ENCODE results near the gene GALM.
"Not testable (repeated sequence)": the region's sequence is repeated elsewhere in the genome, so short reads cannot be mapped to it uniquely, and the experiment has no call there.

The GALM gene

GRCh38 chr2:38682008-38682575, 16.2 kb downstream of the GALM start:
- H3K27me3 ChIP-seq (ENCODE audit: insufficient read depth, low read length) = no peaks in the 10 kb centered on the region
- H3K79me2 ChIP-seq (ENCODE audit: control insufficient read depth, insufficient read depth, low read length, unreplicated experiment) = no peaks in the 10 kb centered on the region
- no peak overlapping the region for H3K27ac ChIP-seq (ENCODE audit: low read depth, low read length)
- no peak overlapping the region for H2AFZ ChIP-seq (ENCODE audit: low read length, unreplicated experiment)
- no peak overlapping the region for H3K4me3 ChIP-seq (ENCODE audit: low read depth, low read length)
- H3K36me3 ChIP-seq (ENCODE audit: insufficient read depth, low read length) = no peaks in the 10 kb centered on the region
- no peaks in the 10 kb centered on the region for H3K4me1 ChIP-seq (ENCODE audit: control insufficient read depth, insufficient read depth, low read length, unreplicated experiment)

DNA sequence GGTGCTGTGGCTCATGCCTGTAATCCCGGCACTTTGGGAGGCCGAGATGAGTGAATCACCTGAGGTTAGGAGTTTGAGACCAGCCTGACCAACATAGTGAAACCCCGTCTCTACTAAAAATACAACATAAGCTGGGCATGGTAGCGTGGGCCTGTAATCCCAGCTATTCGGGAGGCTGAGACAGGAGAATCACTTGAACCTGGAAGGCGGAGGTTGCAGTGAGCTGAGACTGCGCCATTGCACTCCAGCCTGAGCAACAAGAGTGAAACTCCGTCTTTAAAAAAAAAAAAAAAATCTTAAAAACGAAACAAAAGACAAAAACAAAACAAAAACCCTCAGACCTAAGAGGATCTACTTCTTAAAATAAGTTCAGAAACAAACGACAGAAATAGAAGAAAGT, 16.7 kb downstream of the GALM start:
- not testable (repeated sequence) for H3K4me1 ChIP-seq (ENCODE audit: control insufficient read depth, insufficient read depth, low read length, unreplicated experiment); H3K27me3 ChIP-seq (ENCODE audit: insufficient read depth, low read length); H3K36me3 ChIP-seq (ENCODE audit: insufficient read depth, low read length); H3K27ac ChIP-seq (ENCODE audit: low read depth, low read length); H2AFZ ChIP-seq (ENCODE audit: low read length, unreplicated experiment); H3K79me2 ChIP-seq (ENCODE audit: control insufficient read depth, insufficient read depth, low read length, unreplicated experiment); H3K4me3 ChIP-seq (ENCODE audit: low read depth, low read length)

DNA sequence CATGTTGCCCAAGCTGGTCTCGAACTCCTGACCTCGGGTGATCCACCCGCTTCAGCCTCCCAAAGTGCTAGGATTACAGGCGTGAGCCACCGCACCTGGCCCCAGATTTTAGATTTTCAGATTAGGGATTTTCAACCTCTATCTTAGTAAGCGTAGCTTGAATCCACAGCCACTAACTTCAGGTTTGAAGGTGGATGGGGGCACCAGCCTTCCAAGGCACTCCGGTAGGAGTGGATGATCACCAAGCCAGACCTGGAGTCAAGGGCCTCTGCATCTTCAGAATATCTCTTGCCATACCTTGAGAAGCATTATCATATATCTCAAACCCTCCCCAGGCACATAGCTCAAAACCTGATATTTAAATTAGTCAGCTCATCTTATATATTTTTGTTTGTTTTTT, 17.9 kb downstream of the GALM start:
- Histone ChIP-seq H2AFZ (ENCODE audit: low read length, unreplicated experiment) (no peak overlapping the region), H3K27ac (ENCODE audit: low read depth, low read length) (no peak overlapping the region), H3K4me1 (ENCODE audit: control insufficient read depth, insufficient read depth, low read length, unreplicated experiment) (no peaks in the 10 kb centered on the region), H3K27me3 (ENCODE audit: insufficient read depth, low read length) (no peaks in the 10 kb centered on the region), H3K36me3 (ENCODE audit: insufficient read depth, low read length) (no peaks in the 10 kb centered on the region), H3K79me2 (ENCODE audit: control insufficient read depth, insufficient read depth, low read length, unreplicated experiment) (no peaks in the 10 kb centered on the region), H3K4me3 (ENCODE audit: low read depth, low read length) (no peak overlapping the region)

DNA sequence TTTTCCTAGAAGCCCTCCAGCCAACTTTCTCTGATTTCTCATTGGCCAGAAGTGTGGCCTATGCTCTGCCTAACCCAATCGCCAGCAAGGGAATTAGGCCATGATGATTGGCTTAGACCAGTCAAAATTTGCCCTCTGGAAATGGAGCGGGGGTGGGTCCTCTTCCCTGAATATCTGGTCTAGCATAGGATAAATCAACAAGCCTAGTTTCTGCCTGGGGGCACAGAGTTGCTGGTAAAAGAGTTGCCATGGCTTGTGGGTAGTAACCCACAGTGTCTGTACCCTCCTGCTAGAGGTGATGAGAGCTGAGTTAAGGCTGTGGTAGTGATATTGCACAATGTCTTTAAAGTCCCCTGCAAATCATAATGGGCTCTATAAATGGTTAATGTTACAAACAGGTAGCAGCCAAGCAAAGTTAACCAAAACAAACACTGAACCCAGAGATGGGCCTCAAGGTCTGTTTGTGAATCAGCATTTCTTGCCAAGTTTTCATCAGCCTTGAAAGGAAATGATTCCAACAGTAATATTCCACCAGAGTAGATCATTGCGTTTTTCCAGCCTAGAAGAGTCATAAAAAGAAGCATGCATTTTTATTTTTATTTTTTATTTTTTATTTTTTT, 19.3 kb downstream of the GALM start:
- H3K36me3 ChIP-seq (ENCODE audit: insufficient read depth, low read length) = 0 out of 2 replicates have a peak, but pooled peaks cover 7% of the 10 kb centered on the region
- H3K79me2 ChIP-seq (ENCODE audit: control insufficient read depth, insufficient read depth, low read length, unreplicated experiment) = no peaks in the 10 kb centered on the region
- no peak overlapping the region for H2AFZ ChIP-seq (ENCODE audit: low read length, unreplicated experiment)
- H3K4me1 ChIP-seq (ENCODE audit: control insufficient read depth, insufficient read depth, low read length, unreplicated experiment) = peaks cover 8% of the 10 kb centered on the region
- H3K4me3 ChIP-seq (ENCODE audit: low read depth, low read length) = no peak overlapping the region
- H3K27ac ChIP-seq (ENCODE audit: low read depth, low read length) = no peak overlapping the region; the same call in 1 of the 2 replicates
- no peaks in the 10 kb centered on the region for H3K27me3 ChIP-seq (ENCODE audit: insufficient read depth, low read length)

- peaks cover 17% of the 10 kb centered on the region for H3K4me1 ChIP-seq (ENCODE audit: control insufficient read depth, insufficient read depth, low read length, unreplicated experiment)
- 0 out of 2 replicates have a peak, but pooled peaks cover 7% of the 10 kb centered on the region for H3K36me3 ChIP-seq (ENCODE audit: insufficient read depth, low read length)
- no peaks in the 10 kb centered on the region for H3K27me3 ChIP-seq (ENCODE audit: insufficient read depth, low read length)
- H2AFZ ChIP-seq (ENCODE audit: low read length, unreplicated experiment) = no peak overlapping the region
- H3K79me2 ChIP-seq (ENCODE audit: control insufficient read depth, insufficient read depth, low read length, unreplicated experiment) = no peaks in the 10 kb centered on the region
- H3K4me3 ChIP-seq (ENCODE audit: low read depth, low read length) = peak overlapping the region; percentile 17; the same call in 1 of the 2 replicates
- H3K27ac ChIP-seq (ENCODE audit: low read depth, low read length) = peak overlapping the region; percentile 78
Observed at GRCh38 chr2:38690499-38691420, 24.8 kb downstream of the GALM start.

DNA sequence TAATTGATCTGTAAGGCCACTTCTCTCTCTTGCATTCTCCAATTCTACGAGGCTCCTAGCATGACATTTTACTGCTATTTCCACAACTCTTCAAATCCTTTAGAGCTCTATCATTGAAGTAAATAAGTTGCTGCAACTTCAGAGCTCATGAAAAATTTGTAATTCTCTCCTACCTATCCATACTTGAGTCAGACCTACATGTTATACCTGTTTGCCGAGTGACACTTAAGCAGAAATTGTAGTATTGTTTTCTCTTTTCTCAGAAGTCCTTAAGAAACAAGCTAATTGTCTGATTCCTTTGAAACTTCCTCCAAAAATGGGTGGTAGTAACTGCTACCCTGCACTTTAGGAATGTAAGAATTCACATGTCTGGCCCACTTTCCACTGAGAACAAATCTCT, 26.1 kb downstream of the GALM start:
- Histone ChIP-seq H3K27me3 (ENCODE audit: insufficient read depth, low read length) (no peaks in the 10 kb centered on the region), H3K4me3 (ENCODE audit: low read depth, low read length) (no peak overlapping the region), H3K79me2 (ENCODE audit: control insufficient read depth, insufficient read depth, low read length, unreplicated experiment) (no peaks in the 10 kb centered on the region), H3K36me3 (ENCODE audit: insufficient read depth, low read length) (0 out of 2 replicates have a peak, but pooled peaks cover 7% of the 10 kb centered on the region), H3K27ac (ENCODE audit: low read depth, low read length) (no peak overlapping the region), H3K4me1 (ENCODE audit: control insufficient read depth, insufficient read depth, low read length, unreplicated experiment) (peaks cover 17% of the 10 kb centered on the region), H2AFZ (ENCODE audit: low read length, unreplicated experiment) (no peak overlapping the region)

- H3K79me2 ChIP-seq (ENCODE audit: control insufficient read depth, insufficient read depth, low read length, unreplicated experiment) = no peaks in the 10 kb centered on the region
- peaks cover 17% of the 10 kb centered on the region for H3K4me1 ChIP-seq (ENCODE audit: control insufficient read depth, insufficient read depth, low read length, unreplicated experiment)
- H3K27ac ChIP-seq (ENCODE audit: low read depth, low read length) = no peak overlapping the region
- no peak overlapping the region for H2AFZ ChIP-seq (ENCODE audit: low read length, unreplicated experiment)
- 0 out of 2 replicates have a peak, but pooled peaks cover 7% of the 10 kb centered on the region for H3K36me3 ChIP-seq (ENCODE audit: insufficient read depth, low read length)
- no peak overlapping the region for H3K4me3 ChIP-seq (ENCODE audit: low read depth, low read length)
- no peaks in the 10 kb centered on the region for H3K27me3 ChIP-seq (ENCODE audit: insufficient read depth, low read length)
Observed at GRCh38 chr2:38692636-38693318, 26.9 kb downstream of the GALM start.

DNA sequence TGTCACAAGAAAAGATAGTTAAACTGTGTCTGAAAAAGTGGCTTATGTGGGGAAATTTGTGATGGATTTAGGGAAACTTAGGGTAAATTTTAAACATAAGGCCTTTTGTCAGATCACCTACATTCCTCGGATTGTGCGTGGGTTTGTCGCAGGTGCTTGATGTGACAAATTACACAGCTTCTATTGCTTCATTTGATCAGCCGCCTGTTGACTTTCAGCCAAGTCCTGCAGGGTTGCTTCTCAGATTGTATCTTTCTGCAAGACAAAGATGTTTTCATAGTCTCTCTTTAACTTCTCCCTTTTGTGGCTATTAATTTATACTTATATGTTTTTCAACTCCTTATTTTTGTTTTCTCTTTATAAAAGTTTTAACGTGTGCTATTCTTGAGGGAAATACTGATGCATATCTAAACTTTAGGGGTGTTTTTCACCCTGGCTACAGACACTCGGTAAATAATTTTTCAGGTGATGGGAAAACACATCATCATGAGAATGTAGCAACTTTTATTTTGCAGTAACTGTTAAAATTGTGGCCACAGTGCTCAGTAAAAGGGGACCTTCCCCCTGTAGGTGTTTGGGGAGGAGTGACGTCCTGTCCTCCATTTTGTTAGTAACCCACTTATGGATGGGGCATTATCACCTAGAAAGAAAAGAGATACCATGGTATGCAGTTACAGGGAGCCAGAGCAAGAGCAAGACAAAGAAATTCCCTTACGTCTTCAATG, 31.4 kb downstream of the GALM start:
- H3K79me2 ChIP-seq (ENCODE audit: control insufficient read depth, insufficient read depth, low read length, unreplicated experiment) = no peaks in the 10 kb centered on the region
- no peak overlapping the region for H3K27ac ChIP-seq (ENCODE audit: low read depth, low read length)
- H2AFZ ChIP-seq (ENCODE audit: low read length, unreplicated experiment) = no peak overlapping the region
- H3K4me3 ChIP-seq (ENCODE audit: low read depth, low read length) = no peak overlapping the region
- peaks cover 1% of the 10 kb centered on the region for H3K4me1 ChIP-seq (ENCODE audit: control insufficient read depth, insufficient read depth, low read length, unreplicated experiment)
- no peaks in the 10 kb centered on the region for H3K36me3 ChIP-seq (ENCODE audit: insufficient read depth, low read length)
- no peaks in the 10 kb centered on the region for H3K27me3 ChIP-seq (ENCODE audit: insufficient read depth, low read length)

DNA sequence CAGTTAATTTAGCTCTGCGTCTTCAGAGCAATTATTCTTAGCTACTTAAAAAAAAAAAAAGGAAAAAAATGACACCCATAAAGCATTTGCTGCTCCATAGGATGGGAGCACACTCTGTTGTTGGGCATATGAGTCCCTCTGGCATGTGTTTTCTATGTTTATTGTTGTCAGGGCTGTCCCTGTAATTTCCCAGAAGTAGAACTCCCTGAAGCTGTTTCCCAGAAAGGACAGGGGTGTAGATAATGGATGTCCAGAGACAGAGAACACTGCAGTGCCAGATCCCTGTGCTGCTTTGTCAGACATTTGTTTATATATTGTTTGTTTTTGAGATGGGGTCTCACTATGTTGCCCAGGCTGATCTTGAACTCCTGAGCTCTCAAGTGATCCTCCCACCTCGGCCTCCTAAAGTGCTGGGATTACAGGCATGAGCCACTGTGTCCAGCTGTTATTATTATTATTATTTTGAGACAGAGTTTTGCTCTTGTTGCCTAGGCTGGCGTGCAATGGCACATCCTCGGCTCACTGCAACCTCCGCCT, 32.6 kb downstream of the GALM start:
- Histone ChIP-seq H2AFZ (ENCODE audit: low read length, unreplicated experiment) (no peak overlapping the region), H3K27ac (ENCODE audit: low read depth, low read length) (no peak overlapping the region), H3K79me2 (ENCODE audit: control insufficient read depth, insufficient read depth, low read length, unreplicated experiment) (no peaks in the 10 kb centered on the region), H3K27me3 (ENCODE audit: insufficient read depth, low read length) (no peaks in the 10 kb centered on the region), H3K4me3 (ENCODE audit: low read depth, low read length) (no peak overlapping the region), H3K36me3 (ENCODE audit: insufficient read depth, low read length) (no peaks in the 10 kb centered on the region), H3K4me1 (ENCODE audit: control insufficient read depth, insufficient read depth, low read length, unreplicated experiment) (peaks cover 8% of the 10 kb centered on the region)

Measured in ACC112 (cell line).